ENCODE measurements around the gene ITPKC. TPM values are rescaled to one million over a fixed set of nuclear protein-coding genes. Genes with fewer than 3 reads are reported as not detected.

Gene ITPKC
- total and polyA plus RNA-seq, 9 of the 15 experiments (the other 6 are each of a cell fraction or from before 2014, with no cell fraction given) = 0.08 to 9.3 (median 5.8) TPM

DNA sequence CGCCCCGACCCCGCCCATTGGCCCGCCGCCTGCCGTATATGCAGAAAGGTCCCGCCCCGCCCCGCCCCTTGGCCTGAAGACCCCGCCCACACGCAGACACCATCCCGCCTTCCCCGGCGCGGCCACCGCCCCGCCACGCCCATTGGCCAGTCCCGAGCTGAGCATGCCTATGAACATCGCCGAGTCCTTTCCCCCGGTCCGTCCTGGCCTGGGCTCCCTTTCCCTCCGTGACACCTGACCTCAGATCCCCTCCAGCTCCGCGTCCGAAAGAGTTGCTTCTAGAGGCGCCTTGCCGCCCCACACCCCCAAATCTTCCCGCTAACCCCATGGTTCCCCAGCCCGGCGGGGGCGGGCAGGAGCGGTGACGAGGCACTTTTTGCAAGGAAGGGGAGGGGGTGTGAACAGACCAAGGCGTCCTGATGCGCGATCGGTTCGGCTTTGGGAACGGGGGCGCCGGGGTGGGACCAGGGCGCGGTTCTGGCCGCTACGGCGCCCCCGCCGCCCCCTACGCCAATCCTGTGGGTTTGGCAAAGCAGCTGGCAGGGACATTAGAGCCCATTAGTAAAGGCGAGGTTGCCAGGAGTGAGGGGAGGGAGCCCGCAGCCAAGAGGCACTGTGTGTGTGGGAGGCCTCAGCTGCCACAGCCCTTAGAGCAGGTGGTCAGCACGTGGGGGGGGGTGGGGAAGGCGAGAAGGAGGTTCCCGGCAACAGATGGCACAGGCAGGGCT is 26.1 kb upstream of the ITPKC start (continued):
- TF ChIP-seq, protein P1, sequence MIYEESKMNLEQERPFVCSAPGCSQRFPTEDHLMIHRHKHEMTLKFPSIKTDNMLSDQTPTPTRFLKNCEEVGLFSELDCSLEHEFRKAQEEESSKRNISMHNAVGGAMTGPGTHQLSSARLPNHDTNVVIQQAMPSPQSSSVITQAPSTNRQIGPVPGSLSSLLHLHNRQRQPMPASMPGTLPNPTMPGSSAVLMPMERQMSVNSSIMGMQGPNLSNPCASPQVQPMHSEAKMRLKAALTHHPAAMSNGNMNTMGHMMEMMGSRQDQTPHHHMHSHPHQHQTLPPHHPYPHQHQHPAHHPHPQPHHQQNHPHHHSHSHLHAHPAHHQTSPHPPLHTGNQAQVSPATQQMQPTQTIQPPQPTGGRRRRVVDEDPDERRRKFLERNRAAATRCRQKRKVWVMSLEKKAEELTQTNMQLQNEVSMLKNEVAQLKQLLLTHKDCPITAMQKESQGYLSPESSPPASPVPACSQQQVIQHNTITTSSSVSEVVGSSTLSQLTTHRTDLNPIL (CRISPR knock-in tag; IDR thresholded peaks at IDR 0.05) = no peak
- TF ChIP-seq ERF (CRISPR knock-in tag; IDR thresholded peaks at IDR 0.05) (0 out of 2 replicates have a peak, but pooled peaks have one; percentile 65), ZNF785 (CRISPR knock-in tag; IDR thresholded peaks at IDR 0.05) (no peak), KLF16 (IDR thresholded peaks at IDR 0.05) (peak; percentile 71), KDM5B (IDR thresholded peaks at IDR 0.05; ENCODE audit: insufficient replicate concordance, low read depth, low read length) (peak; percentile 60), TBL1XR1 (IDR thresholded peaks at IDR 0.05; ENCODE audit: low read length in 2 of 2) (no peak), CBFA2T2 (conservative IDR thresholded peaks at IDR 0.05) (peak; percentile 78), NCOA4 (IDR thresholded peaks at IDR 0.05; ENCODE audit: partially characterized antibody) (no peak), NRF1 (conservative IDR thresholded peaks at IDR 0.05 in 1 of 2, IDR thresholded peaks at IDR 0.05 in 1 of 2) (peak; percentile 85 to 87), ADNP (tag; IDR thresholded peaks at IDR 0.05) (no peak), RNF2 (IDR thresholded peaks at IDR 0.05) (peak; percentile 83), ZFPM2 (CRISPR knock-in tag; IDR thresholded peaks at IDR 0.05) (no peak), CREB1 (IDR thresholded peaks at IDR 0.05) (peak; percentile 28; the same call in 1 of the 2 replicates), CREB1 (CRISPR knock-in tag; IDR thresholded peaks at IDR 0.05) (peak; percentile 4; the same call in 1 of the 2 replicates), ETV1 (tag; conservative IDR thresholded peaks at IDR 0.05; ENCODE audit: low read depth) (no peak), MIER1 (IDR thresholded peaks at IDR 0.05; ENCODE audit: low read depth) (no peak), KDM1A (IDR thresholded peaks at IDR 0.05) (no peak; a peak in 1 of 4 replicates)
- TF ChIP-seq, protein P2, sequence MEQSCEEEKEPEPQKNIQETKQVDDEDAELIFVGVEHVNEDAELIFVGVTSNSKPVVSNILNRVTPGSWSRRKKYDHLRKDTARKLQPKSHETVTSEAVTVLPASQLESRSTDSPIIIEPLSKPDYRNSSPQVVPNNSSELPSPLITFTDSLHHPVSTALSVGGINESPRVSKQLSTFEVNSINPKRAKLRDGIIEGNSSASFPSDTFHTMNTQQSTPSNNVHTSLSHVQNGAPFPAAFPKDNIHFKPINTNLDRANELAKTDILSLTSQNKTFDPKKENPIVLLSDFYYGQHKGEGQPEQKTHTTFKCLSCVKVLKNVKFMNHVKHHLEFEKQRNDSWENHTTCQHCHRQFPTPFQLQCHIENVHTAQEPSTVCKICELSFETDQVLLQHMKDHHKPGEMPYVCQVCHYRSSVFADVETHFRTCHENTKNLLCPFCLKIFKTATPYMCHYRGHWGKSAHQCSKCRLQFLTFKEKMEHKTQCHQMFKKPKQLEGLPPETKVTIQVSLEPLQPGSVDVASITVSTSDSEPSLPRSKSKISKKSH (CRISPR knock-in tag; IDR thresholded peaks at IDR 0.05) = no peak
- TF ChIP-seq, protein P3, sequence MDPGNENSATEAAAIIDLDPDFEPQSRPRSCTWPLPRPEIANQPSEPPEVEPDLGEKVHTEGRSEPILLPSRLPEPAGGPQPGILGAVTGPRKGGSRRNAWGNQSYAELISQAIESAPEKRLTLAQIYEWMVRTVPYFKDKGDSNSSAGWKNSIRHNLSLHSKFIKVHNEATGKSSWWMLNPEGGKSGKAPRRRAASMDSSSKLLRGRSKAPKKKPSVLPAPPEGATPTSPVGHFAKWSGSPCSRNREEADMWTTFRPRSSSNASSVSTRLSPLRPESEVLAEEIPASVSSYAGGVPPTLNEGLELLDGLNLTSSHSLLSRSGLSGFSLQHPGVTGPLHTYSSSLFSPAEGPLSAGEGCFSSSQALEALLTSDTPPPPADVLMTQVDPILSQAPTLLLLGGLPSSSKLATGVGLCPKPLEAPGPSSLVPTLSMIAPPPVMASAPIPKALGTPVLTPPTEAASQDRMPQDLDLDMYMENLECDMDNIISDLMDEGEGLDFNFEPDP (CRISPR knock-in tag; IDR thresholded peaks at IDR 0.05) = no peak
- TF ChIP-seq, protein P4, sequence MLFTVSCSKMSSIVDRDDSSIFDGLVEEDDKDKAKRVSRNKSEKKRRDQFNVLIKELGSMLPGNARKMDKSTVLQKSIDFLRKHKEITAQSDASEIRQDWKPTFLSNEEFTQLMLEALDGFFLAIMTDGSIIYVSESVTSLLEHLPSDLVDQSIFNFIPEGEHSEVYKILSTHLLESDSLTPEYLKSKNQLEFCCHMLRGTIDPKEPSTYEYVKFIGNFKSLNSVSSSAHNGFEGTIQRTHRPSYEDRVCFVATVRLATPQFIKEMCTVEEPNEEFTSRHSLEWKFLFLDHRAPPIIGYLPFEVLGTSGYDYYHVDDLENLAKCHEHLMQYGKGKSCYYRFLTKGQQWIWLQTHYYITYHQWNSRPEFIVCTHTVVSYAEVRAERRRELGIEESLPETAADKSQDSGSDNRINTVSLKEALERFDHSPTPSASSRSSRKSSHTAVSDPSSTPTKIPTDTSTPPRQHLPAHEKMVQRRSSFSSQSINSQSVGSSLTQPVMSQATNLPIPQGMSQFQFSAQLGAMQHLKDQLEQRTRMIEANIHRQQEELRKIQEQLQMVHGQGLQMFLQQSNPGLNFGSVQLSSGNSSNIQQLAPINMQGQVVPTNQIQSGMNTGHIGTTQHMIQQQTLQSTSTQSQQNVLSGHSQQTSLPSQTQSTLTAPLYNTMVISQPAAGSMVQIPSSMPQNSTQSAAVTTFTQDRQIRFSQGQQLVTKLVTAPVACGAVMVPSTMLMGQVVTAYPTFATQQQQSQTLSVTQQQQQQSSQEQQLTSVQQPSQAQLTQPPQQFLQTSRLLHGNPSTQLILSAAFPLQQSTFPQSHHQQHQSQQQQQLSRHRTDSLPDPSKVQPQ (CRISPR knock-in tag; IDR thresholded peaks at IDR 0.05; ENCODE audit: borderline replicate concordance) = 0 out of 2 replicates have a peak, but pooled peaks have one; percentile 36
